GM08714 (cell line): ENCODE measurements around the gene C19orf38.
"Not testable (repeated sequence)": the region's sequence is repeated elsewhere in the genome, so short reads cannot be mapped to it uniquely, and the experiment has no call there.

ENCODE experiments used
- H3K4me3 ChIP-seq: fragments of 200-500 bp; sonication (Bioruptor generic); 2 replicates; pipeline ENCODE4 v1.5.1; 2014; ENCODE audit warnings: mild to moderate bottlenecking, low read length, inconsistent platforms
- ZNF274 ChIP-seq: IDR thresholded peaks from 2 replicates; pipeline ENCODE4 v1.6.1; 2012; ENCODE audit warnings: mild to moderate bottlenecking, low read depth, low read length

C19orf38 gene

DNA sequence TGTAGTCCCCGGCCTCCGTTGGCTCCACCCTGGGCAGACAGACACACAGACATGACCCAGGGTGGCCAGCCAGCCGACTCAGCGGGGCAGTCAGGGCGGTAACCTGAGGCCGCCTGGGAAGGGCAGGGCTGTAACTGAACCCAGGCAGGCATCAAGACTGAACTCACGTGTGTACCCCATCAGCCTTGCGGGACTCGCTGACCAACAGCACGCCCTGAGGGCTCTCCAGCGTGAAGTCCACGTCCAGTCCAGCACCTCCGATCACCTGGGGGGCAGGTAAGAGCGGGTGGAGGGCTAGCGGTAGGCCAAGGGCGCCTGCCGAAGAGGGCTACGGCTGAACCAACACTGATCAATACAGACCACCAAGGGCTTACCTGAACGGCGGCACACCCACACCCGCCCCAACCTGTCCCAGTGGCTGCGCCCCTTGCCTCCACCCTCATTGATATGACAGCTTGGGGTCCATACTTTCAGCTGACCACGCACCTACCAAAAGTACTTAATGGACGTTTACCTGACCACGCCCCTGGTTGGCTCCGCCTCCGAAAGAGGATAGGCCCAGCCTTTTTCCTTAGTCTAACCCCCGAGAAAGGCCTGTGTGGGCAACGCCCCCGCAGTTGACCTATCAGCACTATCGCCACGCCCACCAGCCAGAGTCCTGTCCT, 13.0 kb upstream of the C19orf38 start:
- peak overlapping the region; percentile 16; the same call in 1 of the 2 replicates for H3K4me3 ChIP-seq
- no peak for TF ChIP-seq ZNF274

- H3K4me3 ChIP-seq: peak within 1 kb of the TSS; percentile 78; the same call in 1 of the 2 replicates
- TF ChIP-seq ZNF274: no peak
These were observed 12.3 kb upstream of the C19orf38 start, which contains the start of gene TMED1 for GRCh38 chr19:10835754-10836478. Gene TMED1, minus strand, starts transcription at chr19:10836212. Its CDS starts 21 bp downstream, at chr19:10836191.

DNA sequence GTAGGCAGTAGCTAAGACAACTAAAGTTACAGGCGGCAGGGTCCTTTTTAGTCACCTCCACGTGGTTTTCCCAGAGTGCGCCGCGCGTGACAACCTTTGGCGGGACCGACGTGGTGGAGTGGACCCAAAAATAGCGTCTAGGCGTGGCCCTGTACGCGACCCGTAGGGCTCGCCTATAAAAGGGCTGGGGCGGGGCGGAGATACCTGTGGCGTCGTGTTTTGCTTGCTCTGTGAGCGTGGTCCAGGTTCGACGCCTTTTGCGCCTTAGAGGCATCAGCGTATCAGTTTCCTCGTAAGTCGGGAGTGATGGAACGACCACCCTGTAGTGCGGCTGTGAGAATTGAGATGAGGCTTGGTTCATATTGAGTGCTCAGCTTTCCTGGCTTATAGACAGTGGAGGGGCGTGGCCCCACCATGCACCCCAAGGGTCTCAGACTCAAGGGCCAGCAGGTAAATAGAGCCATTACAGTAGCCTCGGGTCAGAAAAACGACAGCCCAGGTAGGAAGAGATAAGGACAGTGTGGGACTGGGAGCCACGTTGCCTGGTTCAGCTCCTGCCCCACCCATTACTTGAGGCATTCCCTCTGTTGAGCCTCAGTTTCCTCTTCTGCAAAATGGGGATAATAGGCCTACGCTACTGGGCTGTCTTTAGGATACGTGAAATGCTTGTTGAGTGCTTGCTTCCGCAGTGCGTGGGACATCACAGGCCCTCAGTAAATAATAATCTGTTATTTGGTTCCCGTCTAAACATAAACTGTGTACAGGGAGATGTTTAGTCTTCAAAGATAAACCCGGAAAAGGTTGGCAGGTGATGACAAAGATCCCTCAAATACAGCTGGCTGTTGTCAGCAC, 11.5 kb upstream of the C19orf38 start:
- H3K4me3 ChIP-seq: peak overlapping the region; percentile 78; the same call in 1 of the 2 replicates

GRCh38 chr19:10837649-10838048, 10.6 kb upstream of the C19orf38 start:
- not testable (repeated sequence) for H3K4me3 ChIP-seq

More for the DNA sequence above, 11.5 kb upstream of the C19orf38 start:
- no peak for TF ChIP-seq ZNF274

DNA sequence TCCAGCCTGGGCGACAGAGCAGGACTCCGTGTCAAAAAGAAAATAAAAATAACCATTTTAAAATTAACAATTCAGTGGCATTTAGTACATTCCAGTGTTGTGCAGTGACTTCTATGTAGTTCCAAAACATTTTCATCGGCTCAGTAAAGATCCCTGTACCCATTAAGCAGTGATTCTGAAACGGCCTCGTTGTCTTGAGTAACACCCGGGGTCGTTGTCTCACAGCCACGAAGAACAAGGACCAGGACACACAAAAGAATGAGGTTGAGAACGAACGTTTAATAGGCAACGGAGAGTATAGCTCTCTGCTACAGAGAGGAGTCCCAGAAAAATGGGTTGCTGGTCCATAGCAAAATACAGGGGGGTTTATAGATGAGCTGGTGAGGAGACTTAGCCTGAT, 9.8 kb upstream of the C19orf38 start:
- no peak for TF ChIP-seq ZNF274
- H3K4me3 ChIP-seq: no peak overlapping the region

DNA sequence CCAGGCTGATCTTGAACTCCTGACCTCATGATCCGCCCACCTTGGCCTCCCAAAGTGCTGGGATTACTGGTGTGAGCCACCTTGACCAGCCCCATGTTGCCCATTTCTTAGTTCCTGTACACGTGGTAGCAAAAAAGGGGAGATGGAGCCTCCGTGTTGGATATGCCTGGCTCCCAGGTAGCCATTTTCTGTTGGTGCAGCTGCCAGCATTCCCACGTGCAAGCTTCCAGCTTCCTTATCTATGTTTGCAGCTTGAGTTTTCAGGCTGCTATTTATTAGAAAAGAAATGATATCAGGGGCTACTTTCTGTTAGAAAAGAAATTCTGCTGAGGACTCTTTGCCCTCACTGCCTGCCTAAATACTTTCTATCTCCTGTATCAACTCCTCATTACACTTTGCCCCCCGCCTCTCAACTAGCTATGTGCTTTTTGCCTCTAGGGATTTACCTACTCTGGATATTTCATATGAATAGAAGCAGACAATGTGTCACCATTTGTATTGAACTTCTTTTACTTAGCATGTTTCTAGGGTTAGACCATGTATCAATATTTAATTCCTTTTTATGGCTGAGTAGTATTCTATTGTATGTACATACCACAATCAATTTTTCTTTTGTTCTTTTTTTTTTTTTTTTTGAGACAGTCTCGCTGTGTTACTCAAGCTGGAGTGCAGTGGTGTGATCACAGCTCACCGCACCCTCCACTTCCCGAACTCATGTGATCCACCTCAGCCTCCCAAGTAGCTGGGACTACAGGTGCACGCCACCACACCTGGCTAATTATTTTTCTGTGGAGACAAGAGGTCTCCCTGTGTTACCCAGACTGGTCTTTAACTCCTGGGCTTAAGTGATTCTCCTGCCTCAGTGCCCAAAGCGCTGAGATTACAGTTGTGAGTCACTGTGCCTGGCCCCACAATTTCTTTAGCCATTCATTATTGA, 8.8 kb upstream of the C19orf38 start:
- no peak overlapping the region for H3K4me3 ChIP-seq
- TF ChIP-seq ZNF274: no peak

DNA sequence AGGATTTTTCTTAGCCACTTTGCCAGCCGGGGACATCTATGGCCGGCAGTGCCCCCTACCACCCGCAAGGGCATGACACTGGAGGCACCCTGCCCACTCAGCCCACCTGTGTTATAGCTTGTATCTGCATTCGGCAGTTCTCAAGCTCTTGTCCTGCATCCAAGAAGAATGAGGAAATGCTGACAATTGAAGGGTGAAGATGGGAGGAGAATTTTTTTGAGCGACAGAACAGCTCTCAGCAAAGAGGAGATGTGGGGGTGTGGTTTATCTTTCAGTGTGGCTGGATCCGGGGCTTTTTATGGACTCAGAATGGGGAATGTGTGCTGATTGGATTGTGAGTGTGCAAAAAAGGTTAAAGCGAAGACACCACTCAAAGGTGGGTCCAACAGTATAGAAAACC, 5.4 kb upstream of the C19orf38 start:
- no peak overlapping the region for H3K4me3 ChIP-seq
- TF ChIP-seq ZNF274: no peak

DNA sequence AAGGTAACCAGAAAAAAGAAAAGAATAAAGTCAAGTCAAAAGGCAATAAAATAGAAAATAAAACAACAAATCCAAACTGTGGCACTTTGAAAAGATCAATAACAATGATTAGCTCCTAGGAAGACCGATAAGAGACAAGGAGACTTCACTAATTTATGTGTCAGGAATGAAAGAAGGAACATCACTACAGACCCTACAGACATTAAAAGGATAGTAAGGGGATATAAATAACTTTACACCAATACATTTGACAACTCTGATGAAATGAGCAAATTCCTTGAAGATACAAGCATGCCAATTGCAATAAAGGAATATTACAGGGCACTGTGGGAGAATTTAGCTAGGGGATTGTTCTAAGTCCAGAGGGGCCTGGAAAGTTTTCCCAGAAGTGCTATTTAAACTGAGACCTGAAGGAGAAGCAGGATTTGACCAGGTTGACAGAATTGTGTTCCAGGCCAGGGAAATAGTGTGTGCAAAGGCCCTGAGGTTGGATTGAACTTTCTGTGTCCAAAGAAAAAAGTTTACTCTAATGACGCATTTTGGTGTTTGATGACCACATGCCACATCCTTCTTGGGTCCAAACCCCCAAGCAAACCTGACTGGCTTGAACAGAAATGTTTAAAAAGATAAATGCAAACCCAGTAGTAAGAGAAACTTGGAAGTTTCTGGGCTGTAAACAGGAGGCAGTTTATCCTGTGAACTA, 1.6 kb upstream of the C19orf38 start:
- H3K4me3 ChIP-seq: no peak overlapping the region
- TF ChIP-seq ZNF274: no peak

DNA sequence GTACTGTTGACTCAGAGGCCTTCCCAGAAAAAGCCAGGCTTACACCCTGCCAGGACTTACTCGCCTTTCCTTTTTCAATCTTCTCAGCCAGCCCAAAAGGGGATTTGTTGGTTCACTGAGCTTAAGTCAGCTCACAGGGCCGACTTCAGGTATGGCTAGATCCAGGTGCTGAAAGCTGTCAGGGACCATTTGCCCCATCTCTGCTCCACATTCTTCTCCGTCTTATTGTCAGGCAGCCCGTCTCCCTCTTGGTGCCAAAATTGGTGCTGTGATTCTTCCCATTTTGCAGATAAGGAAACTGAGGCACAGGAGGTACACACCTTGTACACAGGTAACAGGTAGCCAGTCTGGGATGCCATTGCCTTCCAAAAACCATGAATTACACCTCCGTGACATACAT, 2.4 kb downstream of the C19orf38 start:
- H3K4me3 ChIP-seq: no peak overlapping the region
- TF ChIP-seq ZNF274: no peak

- H3K4me3 ChIP-seq: no peak overlapping the region
- TF ChIP-seq ZNF274: no peak
These were observed 4.0 kb downstream of the C19orf38 start for GRCh38 chr19:10852098-10852800.

GRCh38 chr19:10852941-10853340, 4.7 kb downstream of the C19orf38 start:
- no peak for TF ChIP-seq ZNF274
- H3K4me3 ChIP-seq: no peak overlapping the region

DNA sequence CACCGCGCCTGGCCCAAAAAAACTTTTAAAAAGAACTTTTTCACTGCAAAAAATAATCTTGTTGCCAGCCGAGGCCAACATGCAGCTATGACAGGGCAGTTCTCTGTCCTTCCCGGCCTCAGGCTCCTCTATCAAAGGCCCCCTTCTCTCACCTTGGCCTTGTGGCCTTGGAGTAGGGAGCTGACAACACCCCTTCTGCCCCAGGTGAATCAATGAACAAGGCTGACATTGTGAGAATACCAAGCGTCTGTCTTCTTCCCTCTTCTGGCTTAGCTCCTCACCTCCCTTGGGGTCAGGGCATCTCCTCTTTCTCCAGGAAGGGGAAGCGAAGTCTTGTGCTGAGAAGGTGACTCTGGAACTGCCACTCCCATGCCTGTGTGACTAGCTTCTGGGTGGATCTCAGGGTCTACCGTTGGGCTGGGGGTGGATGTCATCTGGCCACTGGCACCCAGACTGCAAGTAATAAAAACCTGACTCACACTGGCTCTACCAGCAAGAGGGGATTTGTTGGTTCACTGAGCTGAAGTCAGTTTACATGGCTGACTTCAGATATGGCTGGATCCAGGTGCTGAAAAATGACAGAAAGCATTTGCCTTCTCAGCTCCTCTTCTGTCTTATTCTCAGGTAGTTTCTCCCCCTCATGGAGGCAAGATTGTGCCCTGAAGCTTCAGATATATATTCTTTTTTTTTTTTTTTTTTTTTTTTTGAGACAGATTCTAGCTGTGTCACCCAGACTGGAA, 6.3 kb downstream of the C19orf38 start:
- H3K4me3 ChIP-seq: no peak overlapping the region
- no peak for TF ChIP-seq ZNF274
